KMS-11 (cell line): ENCODE data around the gene AHRR.

Experiments used
- H2AFZ ChIP-seq: fragments of 200-600 bp; sonication (generic); 2 replicates; pipeline ENCODE4 v1.6.1; 2016; ENCODE audit warnings: antibody characterized with exemption, mixed run types, low read depth
- H3K27ac ChIP-seq: fragments of 200-600 bp; sonication (generic); 2 replicates; pipeline ENCODE4 v1.6.1; 2016; ENCODE audit warnings: mild to moderate bottlenecking, mixed run types
- H3K27me3 ChIP-seq: fragments of 200-600 bp; sonication (generic); 2 replicates; pipeline ENCODE4 v1.6.1; 2017; ENCODE audit warnings: mild to moderate bottlenecking, low read depth, mixed run types, moderate library complexity; ENCODE audit not compliant: insufficient read depth
- H3K36me3 ChIP-seq: fragments of 200-600 bp; sonication (generic); 2 replicates; pipeline ENCODE4 v1.6.1; 2017; ENCODE audit warnings: mild to moderate bottlenecking, mixed run types; ENCODE audit not compliant: insufficient read depth
- H3K4me1 ChIP-seq: fragments of 200-600 bp; sonication (generic); 2 replicates; pipeline ENCODE4 v1.6.1; 2016; ENCODE audit warnings: mild to moderate bottlenecking, low read depth, mixed run types; ENCODE audit not compliant: poor library complexity, severe bottlenecking
- H3K4me2 ChIP-seq: fragments of 200-600 bp; sonication (generic); 2 replicates; pipeline ENCODE4 v1.7.0; 2016; ENCODE audit warnings: mild to moderate bottlenecking, mixed run types
- H3K4me3 ChIP-seq: fragments of 200-600 bp; sonication (generic); IDR thresholded peaks from 2 replicates; pipeline ENCODE4 v1.6.1; 2017; ENCODE audit warnings: low read depth, low read length, mixed read lengths; ENCODE audit not compliant: insufficient read depth
- H3K79me2 ChIP-seq: fragments of 200-600 bp; sonication (generic); 2 replicates; pipeline ENCODE4 v1.6.1; 2016; ENCODE audit warnings: low read depth, mixed run types; ENCODE audit not compliant: insufficient read depth
- H3K9ac ChIP-seq: fragments of 200-600 bp; sonication (generic); 2 replicates; pipeline ENCODE4 v1.6.1; 2016; ENCODE audit warnings: mild to moderate bottlenecking, mixed run types
- H4K20me1 ChIP-seq: fragments of 200-600 bp; sonication (generic); 2 replicates; pipeline ENCODE4 v1.6.1; 2016; ENCODE audit warnings: mild to moderate bottlenecking, mixed run types; ENCODE audit not compliant: insufficient read depth
- TF ChIP-seq, protein P1 (sequence below): fragments of 200-600 bp; sonication (generic); conservative IDR thresholded peaks from 2 replicates; pipeline ENCODE4 v1.6.1; 2017; ENCODE audit warnings: low read depth, mild to moderate bottlenecking, antibody characterized with exemption, low read length, moderate library complexity, mixed read lengths

AHRR gene

DNA sequence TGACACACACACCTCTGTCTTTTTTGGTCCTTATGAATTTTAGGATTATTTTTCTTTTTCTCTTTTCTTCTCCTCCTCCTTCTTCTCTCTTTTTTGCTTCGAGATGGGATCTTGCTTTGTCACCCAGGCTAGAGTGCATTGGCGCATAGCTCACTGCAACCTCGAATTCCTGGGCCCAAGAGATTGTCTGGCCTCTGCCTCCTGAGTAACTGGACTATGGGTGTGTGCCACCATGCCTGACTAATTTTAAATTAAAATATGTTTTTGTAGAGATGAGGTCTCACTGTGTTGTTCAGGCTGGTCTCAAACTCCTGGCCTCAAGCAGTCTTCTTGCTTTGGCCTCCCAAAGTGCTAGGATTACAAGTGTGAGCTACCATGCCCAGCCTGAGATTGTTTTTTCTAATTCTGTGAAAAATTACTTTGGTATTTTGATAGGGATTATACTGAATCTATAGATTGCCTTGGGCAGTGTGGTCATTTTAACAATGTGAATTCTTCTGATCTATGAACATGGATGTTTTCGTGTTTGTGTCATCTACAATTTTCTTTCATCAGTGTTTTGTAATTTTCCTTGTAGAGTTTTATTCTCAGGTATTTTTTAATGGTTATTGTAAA lies 7.7 kb downstream of the AHRR start:
- Histone ChIP-seq H3K36me3 (no peaks in the 10 kb centered on the region), H3K27me3 (no peaks in the 10 kb centered on the region), H3K27ac (no peak overlapping the region), H3K4me2 (no peak overlapping the region), H2AFZ (no peak overlapping the region), H3K79me2 (no peaks in the 10 kb centered on the region), H4K20me1 (no peaks in the 10 kb centered on the region), H3K4me3 (no peak overlapping the region), H3K9ac (no peak overlapping the region), H3K4me1 (no peaks in the 10 kb centered on the region)
- TF ChIP-seq, protein P1, sequence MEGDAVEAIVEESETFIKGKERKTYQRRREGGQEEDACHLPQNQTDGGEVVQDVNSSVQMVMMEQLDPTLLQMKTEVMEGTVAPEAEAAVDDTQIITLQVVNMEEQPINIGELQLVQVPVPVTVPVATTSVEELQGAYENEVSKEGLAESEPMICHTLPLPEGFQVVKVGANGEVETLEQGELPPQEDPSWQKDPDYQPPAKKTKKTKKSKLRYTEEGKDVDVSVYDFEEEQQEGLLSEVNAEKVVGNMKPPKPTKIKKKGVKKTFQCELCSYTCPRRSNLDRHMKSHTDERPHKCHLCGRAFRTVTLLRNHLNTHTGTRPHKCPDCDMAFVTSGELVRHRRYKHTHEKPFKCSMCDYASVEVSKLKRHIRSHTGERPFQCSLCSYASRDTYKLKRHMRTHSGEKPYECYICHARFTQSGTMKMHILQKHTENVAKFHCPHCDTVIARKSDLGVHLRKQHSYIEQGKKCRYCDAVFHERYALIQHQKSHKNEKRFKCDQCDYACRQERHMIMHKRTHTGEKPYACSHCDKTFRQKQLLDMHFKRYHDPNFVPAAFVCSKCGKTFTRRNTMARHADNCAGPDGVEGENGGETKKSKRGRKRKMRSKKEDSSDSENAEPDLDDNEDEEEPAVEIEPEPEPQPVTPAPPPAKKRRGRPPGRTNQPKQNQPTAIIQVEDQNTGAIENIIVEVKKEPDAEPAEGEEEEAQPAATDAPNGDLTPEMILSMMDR = no peak

DNA sequence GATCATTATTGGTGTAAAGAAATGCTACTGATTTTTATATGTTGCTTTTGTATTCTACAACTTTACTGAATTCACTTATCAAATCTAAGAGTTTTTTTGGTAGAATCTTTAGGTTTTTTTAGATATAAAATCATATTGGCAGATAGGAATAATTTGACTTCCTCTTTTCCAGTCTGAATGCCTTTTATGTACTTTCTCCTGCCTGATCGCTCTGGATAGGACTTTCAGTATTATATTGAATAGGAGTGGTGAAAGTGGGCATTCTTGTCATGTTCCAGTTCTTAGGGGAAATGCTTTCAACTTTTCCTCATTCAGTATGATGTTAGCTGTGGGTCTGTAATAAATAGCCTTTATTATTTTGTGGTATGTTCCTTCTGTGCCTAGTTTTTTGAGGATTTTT lies 8.3 kb downstream of the AHRR start:
- TF ChIP-seq, protein P1 = no peak
- H3K4me2 ChIP-seq = no peak overlapping the region
- H3K27ac ChIP-seq = no peak overlapping the region
- no peaks in the 10 kb centered on the region for H3K36me3 ChIP-seq
- no peak overlapping the region for H2AFZ ChIP-seq
- no peaks in the 10 kb centered on the region for H3K27me3 ChIP-seq
- H3K9ac ChIP-seq = no peak overlapping the region
- no peaks in the 10 kb centered on the region for H3K79me2 ChIP-seq
- no peaks in the 10 kb centered on the region for H4K20me1 ChIP-seq
- H3K4me1 ChIP-seq = no peaks in the 10 kb centered on the region
- H3K4me3 ChIP-seq = no peak overlapping the region

DNA sequence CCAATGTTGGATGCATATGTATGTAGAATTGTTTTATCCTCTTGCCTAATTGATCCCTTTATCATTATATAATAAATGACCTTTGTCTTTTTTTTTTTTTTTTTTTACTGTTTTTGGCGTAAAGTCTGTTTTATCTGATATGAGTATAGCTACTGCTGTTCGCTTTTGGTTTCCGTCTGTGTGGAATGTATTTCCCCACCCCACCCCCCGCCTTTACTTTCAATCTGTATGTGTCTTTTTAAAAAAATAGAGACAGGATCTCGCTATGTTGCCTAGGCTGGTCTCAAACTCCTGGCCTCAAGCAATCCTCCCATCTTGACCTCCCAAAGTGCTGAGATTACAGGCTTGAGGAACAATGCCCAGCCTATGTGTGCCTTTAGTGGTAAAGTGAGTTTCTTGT lies 11.3 kb downstream of the AHRR start:
- Histone ChIP-seq H3K4me3 (no peak overlapping the region), H4K20me1 (no peaks in the 10 kb centered on the region), H3K27ac (no peak overlapping the region), H3K4me1 (no peaks in the 10 kb centered on the region), H3K79me2 (no peaks in the 10 kb centered on the region), H3K36me3 (no peaks in the 10 kb centered on the region), H2AFZ (no peak overlapping the region), H3K27me3 (no peaks in the 10 kb centered on the region), H3K4me2 (no peak overlapping the region), H3K9ac (no peak overlapping the region)
- TF ChIP-seq, protein P1 = no peak

DNA sequence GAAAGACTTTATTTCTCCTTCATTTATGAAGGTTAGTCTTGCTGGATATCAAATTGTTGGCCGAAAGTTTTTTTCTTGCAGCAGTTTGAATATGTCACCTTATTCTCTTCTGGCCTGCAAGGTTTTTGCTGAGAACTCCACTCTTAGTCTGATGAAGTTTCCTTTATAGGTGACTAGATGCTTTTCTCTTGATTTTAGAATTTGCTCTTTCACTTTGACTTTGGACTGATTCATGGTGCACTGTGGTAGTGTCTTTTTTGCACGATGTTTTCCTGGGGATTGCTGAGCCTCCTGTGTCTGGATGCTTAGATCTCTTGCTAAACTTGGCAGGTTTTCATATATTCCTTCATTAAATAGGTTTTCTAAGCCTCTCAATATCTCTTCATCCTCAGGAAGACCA lies 12.4 kb downstream of the AHRR start:
- H3K79me2 ChIP-seq = no peaks in the 10 kb centered on the region
- no peak overlapping the region for H2AFZ ChIP-seq
- no peak overlapping the region for H3K27ac ChIP-seq
- no peaks in the 10 kb centered on the region for H3K4me1 ChIP-seq
- H3K4me3 ChIP-seq = no peak overlapping the region
- H3K4me2 ChIP-seq = no peak overlapping the region
- H3K36me3 ChIP-seq = no peaks in the 10 kb centered on the region
- TF ChIP-seq, protein P1 = no peak
- no peaks in the 10 kb centered on the region for H4K20me1 ChIP-seq
- H3K9ac ChIP-seq = no peak overlapping the region
- H3K27me3 ChIP-seq = no peaks in the 10 kb centered on the region
